HG03520 (cell line): ENCODE data around the gene ZFYVE27.

ENCODE experiments used
- ATAC-seq: cut with Tn5 transposase; IDR thresholded peaks from one replicate; pipeline ENCODE4 v1.9.1; 2021; ENCODE audit warnings: mild to moderate bottlenecking, moderate library complexity; ENCODE audit not compliant: unreplicated experiment

Gene ZFYVE27

DNA sequence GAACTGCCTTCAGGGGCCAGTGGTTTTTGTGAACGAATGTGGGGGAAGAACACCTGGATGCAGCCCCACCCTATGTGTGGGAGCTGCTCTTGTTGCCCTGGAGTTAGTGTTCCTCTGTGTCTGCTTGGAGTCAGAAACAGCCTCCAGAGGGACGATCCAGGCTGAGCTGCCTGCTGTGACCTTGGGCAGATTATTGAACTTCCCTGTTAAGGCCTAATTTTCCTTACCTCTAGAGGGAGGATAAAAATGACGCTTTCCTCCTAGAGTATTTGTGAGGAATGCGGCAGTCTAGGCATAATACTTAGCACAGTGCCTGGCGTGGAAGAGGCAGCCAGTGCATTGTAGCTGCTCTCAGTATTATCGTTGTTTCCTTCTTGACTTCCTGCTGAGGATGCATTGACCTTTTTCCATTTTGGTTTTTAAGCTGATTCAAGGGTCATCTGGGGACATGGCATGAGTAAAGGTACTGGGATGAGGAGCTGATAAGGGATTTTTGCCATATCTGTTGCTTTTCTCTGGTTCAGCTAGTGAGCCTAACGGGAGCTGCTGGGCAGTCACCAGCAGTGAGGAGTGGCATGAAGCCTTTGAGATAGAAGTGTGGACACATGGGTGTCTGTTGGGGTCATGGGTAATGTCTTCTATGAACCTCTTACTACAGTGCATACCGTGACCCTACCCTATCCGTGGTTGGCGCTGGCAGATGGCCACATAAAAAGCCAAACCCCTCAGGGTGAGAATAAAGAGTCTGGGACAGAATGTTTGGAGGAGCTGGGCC, 6.4 kb downstream of the ZFYVE27 start:
- no peak for ATAC-seq

DNA sequence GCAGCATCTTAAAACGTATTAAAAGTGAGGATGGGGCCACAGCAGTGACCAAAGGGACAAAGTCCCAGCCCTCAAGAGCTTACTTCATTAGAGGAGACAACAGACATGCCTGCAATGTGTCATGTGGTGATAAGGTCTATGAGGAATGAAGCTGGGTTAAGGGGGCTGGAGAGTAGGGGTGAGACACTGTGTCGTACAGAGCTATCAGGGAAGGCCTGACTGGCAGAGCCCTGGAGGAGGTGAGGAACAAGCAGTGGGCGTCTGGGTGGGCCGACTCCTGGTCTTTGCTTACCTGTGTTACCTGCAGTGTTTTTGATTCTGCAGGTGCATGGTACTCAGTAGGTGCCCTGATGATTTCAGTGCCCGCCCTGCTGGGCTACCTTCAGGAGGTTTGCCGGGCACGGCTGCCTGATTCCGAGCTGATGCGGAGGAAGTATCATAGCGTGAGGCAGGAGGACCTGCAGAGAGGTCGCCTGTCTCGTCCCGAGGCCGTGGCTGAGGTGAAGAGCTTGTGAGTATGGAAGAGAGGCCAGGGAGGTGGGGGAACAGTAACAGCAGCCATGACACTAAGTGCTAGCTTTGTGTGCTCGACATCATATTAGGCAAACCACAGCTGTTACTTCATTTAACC, 7.6 kb downstream of the ZFYVE27 start:
- no peak for ATAC-seq

DNA sequence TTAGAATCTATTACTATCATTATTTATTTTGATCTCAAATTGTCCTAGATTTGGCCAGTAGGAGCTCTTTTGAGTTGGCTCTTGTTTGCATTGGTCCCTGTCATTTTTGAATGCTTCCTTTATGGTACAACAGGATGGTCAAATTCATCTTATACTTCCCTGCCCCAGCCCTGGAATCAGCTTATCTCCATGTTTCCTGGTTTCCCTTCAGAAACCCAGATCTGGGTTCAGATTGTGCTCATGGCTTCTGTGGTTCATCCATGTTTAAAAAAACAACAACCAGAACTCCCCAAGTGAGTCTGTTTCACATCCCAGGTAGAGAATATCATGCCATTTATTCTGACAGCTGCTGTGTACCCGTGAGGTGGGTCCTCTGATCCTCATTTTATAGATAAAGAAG, 10.6 kb downstream of the ZFYVE27 start:
- no peak for ATAC-seq

DNA sequence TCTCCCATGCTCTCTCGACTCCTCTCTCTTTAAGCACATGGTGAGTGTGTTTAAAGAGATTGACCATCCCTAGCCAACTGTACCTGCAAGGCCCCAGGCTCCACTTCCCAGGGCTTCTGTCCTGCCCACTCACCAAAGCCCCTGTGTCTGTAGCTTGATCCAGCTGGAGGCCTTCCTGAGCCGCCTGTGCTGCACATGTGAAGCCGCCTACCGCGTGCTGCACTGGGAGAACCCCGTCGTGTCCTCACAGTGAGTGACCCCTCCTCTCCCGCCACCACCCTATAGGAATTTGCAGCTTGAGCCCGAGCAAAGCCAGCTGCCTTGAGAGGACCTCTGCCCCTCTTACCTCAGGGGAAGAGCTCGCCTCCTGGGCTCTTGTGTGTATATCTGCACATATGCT, 11.2 kb downstream of the ZFYVE27 start:
- no peak for ATAC-seq

DNA sequence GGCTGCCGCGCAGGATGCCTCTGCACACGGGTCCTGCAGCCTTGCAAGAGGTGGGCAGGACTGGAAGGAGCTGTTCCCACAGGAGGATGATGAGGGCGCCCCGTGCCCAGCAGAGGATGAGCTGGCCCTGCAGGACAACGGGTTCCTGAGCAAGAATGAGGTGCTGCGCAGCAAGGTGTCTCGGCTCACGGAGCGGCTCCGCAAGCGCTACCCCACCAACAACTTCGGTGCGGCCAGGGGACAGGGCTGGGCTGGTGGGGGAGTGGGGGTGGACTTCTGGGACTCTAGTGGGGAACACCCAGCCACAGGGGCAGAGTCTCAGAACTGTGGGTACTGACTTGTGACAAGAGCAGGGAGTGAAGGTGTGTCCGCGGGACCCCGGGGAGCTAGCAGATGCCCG, 16.0 kb downstream of the ZFYVE27 start:
- no peak for ATAC-seq

DNA sequence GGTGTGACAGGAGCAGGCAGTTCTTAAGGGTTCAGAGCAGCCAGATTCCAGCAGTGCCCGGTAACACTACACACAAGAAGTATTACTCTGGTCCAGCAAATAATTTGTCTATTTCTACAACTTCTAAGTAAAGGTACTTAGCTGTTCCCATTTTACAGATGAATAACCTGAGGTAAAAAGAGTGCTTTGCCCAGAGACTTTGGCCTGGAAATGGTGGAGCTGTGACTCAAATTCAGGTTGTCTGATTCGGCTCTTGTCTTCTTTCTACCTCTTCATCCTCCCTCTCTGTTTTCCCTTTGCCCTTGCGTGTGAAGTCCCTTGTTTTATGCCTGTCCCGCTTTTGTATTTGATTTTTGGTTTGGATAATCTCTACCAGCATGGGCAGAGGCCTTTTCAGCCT, 17.8 kb downstream of the ZFYVE27 start:
- no peak for ATAC-seq

DNA sequence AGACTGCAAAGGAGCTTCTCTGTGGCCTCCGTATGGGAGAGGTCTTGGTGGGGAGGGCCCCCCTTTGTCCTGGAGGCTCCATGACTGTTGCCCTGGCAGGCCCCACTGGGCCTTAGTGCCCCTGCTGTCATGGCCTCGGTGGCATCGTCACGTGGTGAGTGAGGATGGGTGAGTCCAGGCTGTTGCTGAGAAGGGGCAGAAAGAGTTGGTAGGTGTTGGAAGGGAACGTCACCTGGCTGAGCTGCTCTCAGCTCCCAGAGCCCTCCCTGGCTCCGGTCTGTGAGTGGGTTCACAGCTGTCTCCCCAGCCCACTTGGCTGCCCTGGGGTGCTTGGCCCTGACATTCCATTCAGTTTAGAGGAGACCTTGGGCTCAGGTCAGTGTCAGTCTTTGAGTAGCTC, 18.8 kb downstream of the ZFYVE27 start:
- ATAC-seq: no peak

GRCh38 chr10:97757471-97757870, 20.5 kb downstream of the ZFYVE27 start:
- no peak for ATAC-seq

DNA sequence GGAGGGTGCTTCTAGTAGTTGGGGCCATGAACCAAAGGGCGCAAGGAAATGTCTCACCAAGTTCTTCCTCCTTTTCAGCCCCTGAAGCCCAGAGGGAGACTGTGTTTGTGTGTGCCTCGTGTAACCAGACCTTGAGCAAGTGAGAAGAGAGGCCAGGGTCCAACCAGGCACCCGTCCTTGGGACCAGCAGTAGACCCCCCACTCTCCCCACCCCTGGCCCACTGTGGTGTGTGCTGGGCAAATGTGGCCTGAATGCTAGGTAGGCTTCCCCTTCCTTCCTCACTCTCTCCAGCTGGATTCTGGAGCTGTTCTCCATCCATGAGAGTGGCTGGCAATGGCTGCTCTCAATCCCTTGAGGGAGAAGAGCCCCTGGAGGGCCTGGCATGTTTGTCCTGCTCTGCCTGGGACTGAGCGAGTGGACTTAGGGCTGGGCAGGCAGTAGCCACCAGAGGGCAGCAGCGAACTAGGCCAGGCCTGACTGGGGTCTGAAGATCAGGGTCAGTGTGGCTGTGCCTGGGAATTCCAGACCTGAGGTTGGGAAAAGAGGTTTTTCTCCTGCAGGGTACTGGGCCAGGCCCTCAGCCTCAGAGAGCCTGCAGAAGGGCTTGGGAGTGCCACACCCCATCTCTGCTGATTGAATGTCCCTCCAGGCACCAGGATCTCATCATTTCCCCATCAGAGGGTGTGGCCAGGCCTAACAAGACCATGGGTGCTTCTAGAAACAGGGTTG, 22.4 kb downstream of the ZFYVE27 start:
- ATAC-seq: no peak

DNA sequence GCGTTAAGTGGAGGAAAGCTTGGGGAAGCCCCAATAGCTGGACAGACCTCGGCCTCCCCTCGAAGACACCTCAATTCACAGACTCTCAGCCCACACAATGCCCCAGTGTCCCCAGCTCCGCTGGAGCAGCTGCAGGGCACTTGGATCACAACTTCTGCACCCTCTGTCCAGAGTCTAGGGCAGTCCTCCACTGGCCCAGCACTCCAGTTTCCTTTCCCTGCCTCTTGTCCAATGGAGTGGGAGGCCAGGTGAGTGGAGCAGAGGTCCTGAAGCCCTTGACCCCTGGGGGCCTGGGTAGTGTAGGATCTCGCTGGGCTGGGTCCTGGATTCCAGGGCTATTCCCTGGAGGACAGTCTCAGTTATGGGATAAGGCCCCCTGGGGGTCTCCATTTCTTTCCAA, 23.0 kb downstream of the ZFYVE27 start:
- ATAC-seq: no peak

DNA sequence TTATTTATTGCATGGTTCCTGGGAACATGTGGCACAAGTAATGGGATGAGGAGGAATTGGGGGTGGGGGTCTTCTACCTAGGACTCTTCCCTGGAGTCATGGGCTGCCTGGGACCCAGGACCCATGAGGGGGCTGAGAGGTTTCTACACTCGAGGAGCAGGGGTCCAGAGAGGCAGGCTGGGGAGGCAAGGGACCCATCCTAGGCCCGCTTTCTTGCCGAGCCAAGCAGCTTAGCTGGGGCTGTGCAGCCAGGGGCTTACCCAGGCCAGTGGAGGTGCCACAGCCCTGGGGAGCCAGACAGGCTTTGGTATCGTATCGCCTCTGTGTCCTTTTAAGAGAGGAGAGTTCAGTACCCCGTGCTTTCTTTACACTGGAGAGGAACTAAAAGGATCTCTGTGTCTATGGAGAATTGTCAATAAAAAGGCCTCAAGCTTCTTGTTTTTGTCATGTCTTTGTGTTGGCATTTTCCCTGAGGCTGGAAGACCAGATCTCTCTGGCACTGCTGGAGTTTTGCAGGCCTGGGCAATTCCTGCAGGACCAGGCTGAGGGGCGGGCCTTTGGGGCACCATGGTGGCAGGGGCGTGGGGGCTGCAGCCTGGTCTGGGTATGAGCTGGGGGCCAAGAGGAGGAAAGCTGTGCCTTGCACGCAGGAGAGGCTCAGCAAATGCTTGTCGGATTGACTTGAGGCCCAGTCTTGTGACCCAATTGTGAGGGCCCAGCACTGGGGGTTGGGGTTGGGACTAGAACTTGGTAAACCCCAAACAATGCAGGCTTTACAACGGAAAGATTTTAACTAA, 23.7 kb downstream of the ZFYVE27 start:
- ATAC-seq: no peak

DNA sequence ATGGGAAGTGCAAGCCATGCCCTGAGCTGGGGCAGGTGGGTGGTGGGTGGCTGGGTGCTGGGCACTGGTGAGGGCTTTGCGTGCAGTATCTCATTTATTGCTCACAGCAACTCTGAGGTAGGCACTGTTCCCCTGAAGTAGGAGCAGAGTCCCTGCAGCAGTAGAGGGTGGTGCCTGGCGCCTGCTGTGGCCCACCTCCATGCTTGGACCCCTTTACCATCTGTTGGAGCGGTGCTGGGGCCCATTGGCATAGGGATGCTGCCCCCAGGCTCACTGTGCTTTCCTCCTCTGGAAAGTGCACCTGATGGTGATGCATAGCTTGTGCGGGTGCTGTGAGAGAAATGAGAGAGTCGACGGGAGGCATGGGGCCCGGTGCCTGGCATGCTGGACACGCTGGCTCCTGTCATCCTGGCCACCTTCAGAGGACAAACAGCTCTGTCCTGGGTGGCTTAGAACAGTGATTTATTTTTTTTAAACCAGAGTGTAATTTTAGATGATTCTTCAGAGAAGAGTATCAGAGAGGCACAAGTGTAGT, 24.5 kb downstream of the ZFYVE27 start:
- ATAC-seq: no peak

- no peak for ATAC-seq
These were observed 25.1 kb downstream of the ZFYVE27 start for GRCh38 chr10:97762056-97762455.

- ATAC-seq: no peak
These were observed 25.9 kb downstream of the ZFYVE27 start for GRCh38 chr10:97762816-97763215.

DNA sequence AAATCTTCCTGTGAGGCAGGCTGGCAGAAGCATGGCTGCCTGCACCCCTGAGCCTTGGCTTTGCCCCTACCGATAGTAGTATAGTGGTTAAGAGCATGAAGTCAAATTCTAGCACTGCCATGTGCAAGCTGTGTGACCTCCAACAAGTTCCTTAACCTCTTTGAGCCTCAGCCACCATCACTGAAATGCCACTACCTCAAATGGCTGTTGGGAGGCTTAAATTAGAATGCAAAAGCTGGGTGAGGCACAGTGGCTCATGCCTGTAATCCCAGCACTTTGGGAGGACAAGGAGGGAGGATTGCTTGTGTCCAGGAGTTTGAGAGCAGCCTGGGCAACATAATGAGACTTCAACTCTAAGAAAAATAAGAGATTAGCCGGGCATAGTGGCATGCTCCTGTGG, 26.5 kb downstream of the ZFYVE27 start:
- no peak for ATAC-seq

GRCh38 chr10:97763947-97764346, 27.0 kb downstream of the ZFYVE27 start:
- no peak for ATAC-seq

DNA sequence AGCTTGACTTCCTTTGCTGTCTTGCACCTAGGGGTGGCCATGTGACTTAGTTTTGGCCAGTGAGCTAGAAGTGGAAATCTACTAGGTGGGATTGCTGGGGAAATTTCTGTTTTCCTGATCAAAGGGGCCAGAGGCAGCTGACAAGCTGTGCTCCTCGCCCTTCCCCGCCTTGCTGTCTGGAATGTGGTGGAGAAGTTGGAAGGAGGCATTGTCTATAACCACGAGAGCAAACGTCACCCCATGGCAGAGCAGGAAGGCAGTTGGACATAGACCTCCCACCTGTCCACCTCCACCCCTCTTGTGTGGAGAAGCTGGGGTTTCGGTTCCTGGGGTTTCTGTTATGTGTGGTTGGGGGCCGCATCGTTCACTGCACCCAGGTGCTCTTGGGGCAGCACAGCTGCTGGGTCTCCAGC, 27.6 kb downstream of the ZFYVE27 start:
- no peak for ATAC-seq

- ATAC-seq: no peak
These were observed 28.3 kb downstream of the ZFYVE27 start for GRCh38 chr10:97765201-97765600.

DNA sequence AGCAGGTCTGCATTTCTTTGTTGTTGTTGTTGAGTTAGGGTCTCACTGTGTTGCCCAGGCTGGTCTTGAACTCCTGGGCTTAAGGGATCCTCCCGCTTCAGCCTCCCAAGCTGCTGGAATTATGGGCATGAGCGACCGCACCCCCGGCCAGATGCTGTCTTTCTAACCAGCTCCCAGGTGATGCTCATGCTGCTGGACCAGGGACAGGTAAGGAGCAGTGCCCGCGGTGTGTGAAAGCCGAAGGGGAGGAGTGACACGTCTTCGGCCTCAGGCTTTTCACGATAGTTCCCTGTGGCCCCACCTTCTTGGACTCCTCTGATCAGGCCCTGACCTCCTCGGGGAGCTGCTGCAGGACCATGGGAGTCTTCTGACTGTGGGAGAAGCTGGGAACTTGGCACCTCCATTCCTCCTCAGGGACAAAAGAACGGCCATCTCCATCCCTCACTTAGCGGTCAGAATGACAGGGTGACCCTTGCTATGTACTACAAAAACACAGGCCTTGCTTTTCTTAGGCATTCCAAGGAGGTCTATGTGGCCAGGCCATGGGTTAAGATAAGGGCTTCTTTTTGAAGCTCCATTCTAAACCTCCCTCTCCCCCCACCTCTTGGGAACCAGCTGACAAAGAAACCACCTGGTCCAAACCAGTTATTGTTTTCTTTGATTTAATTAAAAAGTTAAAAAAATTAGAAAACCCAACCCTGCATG, 29.3 kb downstream of the ZFYVE27 start:
- ATAC-seq: no peak
